ENCODE results near the gene PLCD3. TPM values are rescaled to one million over a fixed set of nuclear protein-coding genes. Genes with fewer than 3 reads are reported as not detected.
A peak's percentile ranks its signal among the peaks of the same experiment; 100 is the strongest.

Gene PLCD3
- total RNA-seq, 1 donor from 2014 or later: 2.4 TPM

DNA sequence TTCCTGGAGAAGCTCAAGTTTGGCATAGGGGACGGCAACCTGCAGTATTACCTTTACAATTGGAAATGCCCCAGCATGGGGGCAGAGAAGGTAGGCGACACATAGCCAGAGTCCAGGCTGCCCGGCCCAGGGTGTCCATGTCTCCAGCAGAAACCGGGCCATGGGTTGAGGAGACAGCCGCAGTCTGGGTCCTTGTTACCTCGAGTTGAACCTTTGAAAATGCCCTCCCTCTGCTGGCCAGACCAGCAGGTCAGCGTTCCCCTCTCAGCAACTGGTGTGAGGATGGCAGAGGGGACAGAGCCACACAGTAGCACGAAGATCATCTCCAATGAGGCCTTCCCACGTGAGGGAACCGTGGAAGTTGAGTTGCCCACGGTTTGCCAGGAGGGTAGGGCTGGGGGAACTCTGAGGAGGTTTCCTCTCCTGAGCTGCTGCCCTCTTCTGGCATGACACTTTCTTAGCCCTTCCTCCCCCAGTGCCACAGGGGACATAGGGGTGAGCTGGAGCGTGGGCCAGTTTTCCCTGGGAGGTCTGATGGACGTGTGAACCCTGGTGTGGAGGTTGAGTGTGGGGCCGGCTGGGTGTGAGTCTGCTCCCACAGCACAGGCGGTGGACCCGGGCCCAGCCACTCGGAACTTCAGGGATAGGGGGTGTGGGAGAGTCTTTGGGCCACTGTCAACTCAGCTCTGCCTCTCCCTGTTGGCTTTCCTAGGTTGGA lies 27.2 kb downstream of the PLCD3 start:
- Mint-ChIP-seq H3K27me3 (ENCODE audit: insufficient read depth) (no peaks in the 10 kb centered on the region), H3K36me3 (ENCODE audit: low read depth) (peaks cover 25% of the 10 kb centered on the region), H3K27ac (no peak overlapping the region), H3K4me3 (no peak overlapping the region), H3K4me1 (ENCODE audit: low read depth) (no peaks in the 10 kb centered on the region), H3K9me3 (no peaks in the 10 kb centered on the region)
- DNase-seq (ENCODE audit: low spot score): no peak
- intact Hi-C loops (cut with micrococcal nuclease): no loop called here

DNA sequence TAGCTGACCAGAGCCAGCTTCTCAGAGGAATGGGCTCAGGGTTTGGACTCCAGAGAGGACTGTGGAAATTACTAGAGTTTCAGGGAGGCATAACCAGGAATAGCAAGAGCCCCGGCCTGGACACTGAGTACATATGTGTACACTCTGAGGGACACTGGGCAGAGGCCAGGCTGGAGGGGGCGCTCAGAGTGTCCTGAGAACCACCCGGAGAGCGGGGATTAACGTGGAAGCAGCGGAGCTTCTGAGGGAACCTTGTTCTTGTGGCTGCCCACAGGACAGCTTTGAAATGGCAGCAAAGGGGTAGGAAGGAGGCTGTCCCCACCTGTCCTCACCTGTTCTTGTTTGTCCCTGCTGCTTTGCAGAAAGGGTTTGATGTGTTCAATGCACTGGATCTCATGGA lies 27.8 kb downstream of the PLCD3 start:
- H3K27ac Mint-ChIP-seq: no peak overlapping the region
- intact Hi-C loops (cut with micrococcal nuclease): no loop called here
- H3K9me3 Mint-ChIP-seq: no peaks in the 10 kb centered on the region
- H3K4me1 Mint-ChIP-seq (ENCODE audit: low read depth): no peaks in the 10 kb centered on the region
- no peak overlapping the region for H3K4me3 Mint-ChIP-seq
- H3K36me3 Mint-ChIP-seq (ENCODE audit: low read depth): peaks cover 25% of the 10 kb centered on the region
- H3K27me3 Mint-ChIP-seq (ENCODE audit: insufficient read depth): no peaks in the 10 kb centered on the region
- no peak for DNase-seq (ENCODE audit: low spot score)

DNA sequence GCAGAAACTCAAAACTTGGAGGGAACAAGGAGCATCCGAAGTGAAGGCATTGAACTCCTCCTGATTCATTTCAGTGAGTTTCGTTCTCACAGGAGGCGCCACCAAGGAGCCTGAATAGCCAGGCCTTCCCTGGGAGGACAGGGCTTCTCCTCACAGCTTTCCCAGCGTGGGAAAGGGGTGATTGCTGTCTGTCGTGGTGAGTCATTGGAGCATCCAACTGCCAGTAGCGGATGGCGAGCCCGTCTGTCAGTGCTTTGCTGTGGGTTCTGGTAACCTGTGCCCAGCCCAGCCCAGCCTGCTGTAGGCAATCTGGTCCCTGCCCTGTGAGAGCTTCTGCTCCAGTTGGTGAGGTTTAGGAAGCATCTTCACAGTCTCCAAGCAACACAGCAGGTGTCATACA lies 28.3 kb downstream of the PLCD3 start:
- Mint-ChIP-seq H3K4me3 (no peak overlapping the region), H3K9me3 (no peaks in the 10 kb centered on the region), H3K27me3 (ENCODE audit: insufficient read depth) (no peaks in the 10 kb centered on the region), H3K4me1 (ENCODE audit: low read depth) (no peaks in the 10 kb centered on the region), H3K36me3 (ENCODE audit: low read depth) (peaks cover 28% of the 10 kb centered on the region), H3K27ac (no peak overlapping the region)
- intact Hi-C loops (cut with micrococcal nuclease): no loop called here
- DNase-seq (ENCODE audit: low spot score): no peak

DNA sequence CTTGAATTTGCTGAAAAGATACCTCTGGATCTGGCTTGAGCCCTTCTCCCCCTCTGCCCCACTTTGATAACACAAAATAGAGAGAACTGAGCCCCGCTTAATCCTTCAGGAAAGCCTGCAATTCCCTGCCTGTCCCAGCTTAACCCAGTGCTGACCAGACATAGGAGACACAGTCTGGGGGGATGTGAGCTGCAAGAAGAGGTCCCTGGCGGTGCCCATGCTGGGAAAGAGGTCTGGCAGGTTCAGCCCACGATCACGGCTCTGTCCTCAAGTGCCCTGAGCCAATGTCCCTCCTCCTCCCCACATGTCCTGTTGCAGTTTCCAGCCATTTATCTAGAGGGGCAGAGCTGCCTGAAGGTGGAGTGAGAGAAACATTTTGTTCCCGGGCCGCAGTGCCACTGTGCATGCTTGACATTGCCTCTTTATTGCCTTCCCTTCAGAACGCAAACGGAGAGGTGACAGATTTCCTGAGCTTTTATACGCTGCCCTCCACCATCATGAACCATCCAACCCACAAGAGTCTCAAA lies 29.0 kb downstream of the PLCD3 start:
- intact Hi-C loops (cut with micrococcal nuclease): no loop called here
- DNase-seq (ENCODE audit: low spot score): no peak
- Mint-ChIP-seq H3K9me3 (no peaks in the 10 kb centered on the region), H3K4me1 (ENCODE audit: low read depth) (no peaks in the 10 kb centered on the region), H3K36me3 (ENCODE audit: low read depth) (peaks cover 31% of the 10 kb centered on the region), H3K27ac (no peak overlapping the region), H3K4me3 (no peak overlapping the region), H3K27me3 (ENCODE audit: insufficient read depth) (no peaks in the 10 kb centered on the region)

DNA sequence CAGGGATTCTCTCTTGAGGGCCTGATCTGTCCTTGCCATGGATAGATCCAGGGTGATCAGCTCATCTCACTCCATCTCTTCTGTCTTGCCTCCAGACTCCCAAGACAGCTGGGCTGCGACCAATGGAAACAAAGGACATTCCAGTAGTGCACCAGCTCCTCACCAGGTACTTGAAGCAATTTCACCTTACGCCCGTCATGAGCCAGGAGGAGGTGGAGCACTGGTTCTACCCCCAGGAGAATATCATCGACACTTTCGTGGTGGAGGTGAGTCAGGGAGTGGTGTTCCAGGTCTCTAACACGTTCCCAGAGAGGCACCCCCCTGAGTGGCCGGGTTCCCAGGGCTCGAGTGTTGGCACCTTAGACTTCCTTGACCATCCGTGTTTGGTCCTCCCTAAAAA lies 29.5 kb downstream of the PLCD3 start:
- no peaks in the 10 kb centered on the region for H3K9me3 Mint-ChIP-seq
- no peaks in the 10 kb centered on the region for H3K27me3 Mint-ChIP-seq (ENCODE audit: insufficient read depth)
- no peak overlapping the region for H3K27ac Mint-ChIP-seq
- peaks cover 32% of the 10 kb centered on the region for H3K36me3 Mint-ChIP-seq (ENCODE audit: low read depth)
- DNase-seq (ENCODE audit: low spot score): no peak
- H3K4me1 Mint-ChIP-seq (ENCODE audit: low read depth): no peaks in the 10 kb centered on the region
- H3K4me3 Mint-ChIP-seq: no peak overlapping the region
- intact Hi-C loops (cut with micrococcal nuclease): no loop called here

DNA sequence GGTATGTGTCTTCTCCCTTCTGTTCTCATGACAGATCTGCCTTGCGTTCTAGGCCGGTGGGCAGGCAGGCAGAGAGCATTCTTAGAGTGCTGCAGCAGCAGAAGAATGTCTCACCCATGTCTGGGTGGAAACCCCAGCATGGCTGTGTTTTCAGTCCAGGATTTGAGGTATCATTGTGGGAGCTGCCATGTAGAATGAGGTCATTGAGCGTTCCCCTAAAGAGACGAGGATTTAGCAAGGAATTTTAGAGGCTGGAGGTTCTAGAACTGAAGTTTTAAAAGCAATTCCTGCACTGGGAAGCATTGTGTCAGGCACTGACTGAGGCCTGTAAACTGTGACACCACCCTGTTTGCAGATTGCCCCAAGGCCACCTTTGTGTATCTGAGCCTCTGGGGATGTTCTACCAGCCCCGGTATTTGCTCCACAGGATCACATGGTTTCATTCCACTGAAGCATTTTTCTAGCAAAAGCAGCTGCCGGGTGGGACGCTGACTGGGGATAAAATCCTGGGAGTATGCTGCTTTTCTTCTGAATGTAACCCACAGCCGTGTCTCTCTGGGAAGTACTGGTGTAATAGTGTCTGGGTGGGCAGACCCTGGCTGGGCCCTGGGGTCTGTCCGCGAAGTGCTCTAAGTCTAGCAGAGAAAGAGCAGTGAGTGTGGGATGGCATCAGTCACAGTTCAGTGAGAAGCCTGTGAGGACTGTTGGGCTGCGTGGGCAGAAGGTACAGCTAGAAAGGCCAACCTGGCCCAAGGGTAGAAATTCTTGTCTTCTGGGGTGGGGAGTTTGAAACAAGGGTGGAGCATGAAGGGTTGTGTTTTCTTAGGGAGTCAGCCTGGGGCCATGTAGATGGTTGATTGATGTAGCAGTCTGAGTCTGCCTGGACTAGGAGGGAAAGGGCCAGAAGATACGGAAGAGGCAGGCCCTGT lies 30.2 kb downstream of the PLCD3 start:
- Mint-ChIP-seq H3K36me3 (ENCODE audit: low read depth) (peaks cover 33% of the 10 kb centered on the region), H3K4me3 (no peak overlapping the region), H3K4me1 (ENCODE audit: low read depth) (no peaks in the 10 kb centered on the region), H3K9me3 (no peaks in the 10 kb centered on the region), H3K27ac (no peak overlapping the region), H3K27me3 (ENCODE audit: insufficient read depth) (no peaks in the 10 kb centered on the region)
- intact Hi-C loops (cut with micrococcal nuclease): no loop called here
- no peak for DNase-seq (ENCODE audit: low spot score)

DNA sequence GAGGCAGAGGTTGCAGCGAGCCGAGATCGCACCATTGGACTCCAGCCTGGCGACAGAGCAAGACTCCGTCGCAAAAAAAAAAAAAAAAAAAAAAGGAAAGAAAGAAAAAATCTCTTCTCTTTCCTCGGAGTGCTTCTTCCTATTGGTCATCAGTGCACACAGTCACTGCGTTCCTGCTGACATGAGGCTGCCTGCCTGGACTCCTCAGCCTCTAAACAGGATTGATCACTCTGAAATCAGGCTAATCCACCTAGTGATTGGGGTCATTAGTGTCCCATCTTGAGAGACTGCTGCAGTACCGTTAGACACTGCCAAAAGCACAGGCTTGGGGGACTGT lies 30.8 kb downstream of the PLCD3 start:
- intact Hi-C loops (cut with micrococcal nuclease): no loop called here
- Mint-ChIP-seq H3K4me3 (no peak overlapping the region), H3K27me3 (ENCODE audit: insufficient read depth) (no peaks in the 10 kb centered on the region), H3K9me3 (no peaks in the 10 kb centered on the region), H3K27ac (no peak overlapping the region), H3K4me1 (ENCODE audit: low read depth) (no peaks in the 10 kb centered on the region), H3K36me3 (ENCODE audit: low read depth) (peaks cover 35% of the 10 kb centered on the region)
- DNase-seq (ENCODE audit: low spot score): no peak

DNA sequence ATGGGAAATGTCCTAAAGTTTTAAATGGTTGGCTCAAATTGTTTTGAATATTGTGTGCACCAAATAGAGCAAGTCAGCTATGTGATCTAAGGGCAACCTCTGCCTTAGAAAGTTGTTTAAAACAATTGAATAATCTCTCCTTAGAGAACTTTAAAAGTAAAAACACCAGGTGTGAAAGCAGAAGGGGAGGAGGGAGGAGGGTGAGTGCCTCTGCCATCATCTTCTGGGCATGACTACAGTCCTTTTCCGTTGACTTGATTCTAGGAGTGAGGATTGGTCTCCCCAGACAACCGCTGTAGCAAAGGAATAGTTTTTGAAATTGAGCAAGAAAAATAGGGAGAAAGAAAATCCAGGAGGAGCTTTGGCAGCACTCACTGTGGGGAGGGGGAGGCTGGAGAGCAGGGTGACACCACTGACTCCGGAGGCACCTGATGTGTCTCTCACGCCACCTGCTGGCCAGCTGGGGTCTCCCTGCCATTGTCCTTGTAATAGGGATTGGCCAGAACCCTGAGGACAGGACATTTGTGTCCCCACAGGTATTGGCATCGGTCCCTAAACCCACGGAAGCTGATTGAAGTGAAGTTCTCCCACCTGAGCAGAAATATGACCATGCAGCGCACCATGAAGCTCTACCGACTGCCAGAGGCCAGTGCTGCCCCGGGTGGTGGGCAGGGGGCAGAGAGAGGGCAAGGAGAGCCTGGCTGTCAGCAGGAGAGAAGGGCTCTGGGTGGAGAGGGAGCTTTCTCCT lies 33.3 kb downstream of the PLCD3 start:
- peak; percentile 58 for DNase-seq (ENCODE audit: low spot score)
- Mint-ChIP-seq H3K36me3 (ENCODE audit: low read depth) (peaks cover 41% of the 10 kb centered on the region), H3K4me1 (ENCODE audit: low read depth) (no peaks in the 10 kb centered on the region), H3K27me3 (ENCODE audit: insufficient read depth) (no peaks in the 10 kb centered on the region), H3K4me3 (no peak overlapping the region), H3K27ac (no peak overlapping the region), H3K9me3 (no peaks in the 10 kb centered on the region)
- intact Hi-C loops (cut with micrococcal nuclease): loop anchor here (1.0 kb wide), 1 partner anchor 179 kb away; no protein-coding TSS in a partner anchor

DNA sequence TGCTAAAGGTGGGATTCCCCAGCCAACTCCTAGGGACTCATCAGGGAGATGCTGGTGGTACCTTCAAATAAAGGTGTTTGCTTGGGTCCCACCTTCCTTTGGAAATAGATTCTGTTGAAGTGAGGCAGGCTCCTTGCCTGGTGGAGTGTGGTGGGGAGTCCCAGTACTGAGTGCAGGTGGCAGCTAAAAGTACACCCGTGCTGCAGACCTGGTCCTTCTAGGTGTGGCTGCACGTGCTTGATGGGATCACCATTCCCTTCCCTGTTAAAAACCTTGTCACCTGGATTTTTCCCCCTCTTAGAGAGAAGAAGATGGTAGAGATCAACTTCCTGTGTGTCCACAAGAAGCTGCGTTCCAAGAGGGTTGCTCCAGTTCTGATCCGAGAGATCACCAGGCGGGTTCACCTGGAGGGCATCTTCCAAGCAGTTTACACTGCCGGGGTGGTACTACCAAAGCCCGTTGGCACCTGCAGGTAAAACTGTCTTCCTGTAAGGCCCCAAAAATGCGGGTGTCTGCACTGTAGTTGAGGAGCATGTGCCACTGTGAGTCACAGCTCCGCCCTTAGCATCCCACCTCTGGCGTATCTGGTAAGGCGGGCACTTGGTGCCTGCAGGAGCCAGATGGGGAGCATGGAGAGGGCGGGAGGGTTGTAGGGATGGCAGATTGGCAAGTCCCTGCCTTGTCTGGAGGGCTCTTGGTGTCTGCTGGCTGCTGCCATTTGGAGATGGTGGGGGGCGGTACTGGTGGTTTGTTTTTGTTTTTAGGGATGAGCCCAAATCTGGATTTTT lies 34.0 kb downstream of the PLCD3 start:
- H3K36me3 Mint-ChIP-seq (ENCODE audit: low read depth): peaks cover 41% of the 10 kb centered on the region

DNA sequence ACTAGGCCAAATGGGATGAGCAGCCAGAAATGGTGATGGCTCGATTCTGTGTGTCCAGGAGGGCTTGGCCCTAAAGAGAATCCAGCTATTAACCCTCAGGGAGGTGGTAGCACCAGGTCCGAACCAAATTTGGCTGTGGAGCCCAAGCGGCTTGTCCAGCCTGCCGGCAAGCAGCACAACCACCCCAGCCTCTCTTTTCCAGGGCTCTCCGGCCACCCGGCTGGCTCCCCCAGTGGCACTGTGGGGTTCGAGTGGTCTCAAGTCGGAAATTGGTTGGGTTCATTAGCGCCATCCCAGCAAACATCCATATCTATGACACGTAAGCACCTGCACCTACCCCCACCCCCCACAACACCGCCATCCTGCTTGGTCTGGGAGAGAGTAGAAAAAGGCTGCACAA lies 35.4 kb downstream of the PLCD3 start:
- Mint-ChIP-seq H3K4me1 (ENCODE audit: low read depth) (no peaks in the 10 kb centered on the region), H3K27me3 (ENCODE audit: insufficient read depth) (no peaks in the 10 kb centered on the region), H3K4me3 (no peak overlapping the region), H3K36me3 (ENCODE audit: low read depth) (peaks cover 41% of the 10 kb centered on the region), H3K27ac (no peak overlapping the region), H3K9me3 (no peaks in the 10 kb centered on the region)
- intact Hi-C loops (cut with micrococcal nuclease): loop anchor here (2.0 kb wide), 2 partner anchors 36 to 74 kb away; partner anchors contain the start of gene PLCD3
- DNase-seq (ENCODE audit: low spot score): no peak

More for the DNA sequence above, 34.0 kb downstream of the PLCD3 start:
- no peak for DNase-seq (ENCODE audit: low spot score)
- Mint-ChIP-seq H3K27ac (no peak overlapping the region), H3K4me3 (no peak overlapping the region), H3K4me1 (ENCODE audit: low read depth) (no peaks in the 10 kb centered on the region), H3K27me3 (ENCODE audit: insufficient read depth) (no peaks in the 10 kb centered on the region), H3K9me3 (no peaks in the 10 kb centered on the region)
- intact Hi-C loops (cut with micrococcal nuclease): no loop called here

DNA sequence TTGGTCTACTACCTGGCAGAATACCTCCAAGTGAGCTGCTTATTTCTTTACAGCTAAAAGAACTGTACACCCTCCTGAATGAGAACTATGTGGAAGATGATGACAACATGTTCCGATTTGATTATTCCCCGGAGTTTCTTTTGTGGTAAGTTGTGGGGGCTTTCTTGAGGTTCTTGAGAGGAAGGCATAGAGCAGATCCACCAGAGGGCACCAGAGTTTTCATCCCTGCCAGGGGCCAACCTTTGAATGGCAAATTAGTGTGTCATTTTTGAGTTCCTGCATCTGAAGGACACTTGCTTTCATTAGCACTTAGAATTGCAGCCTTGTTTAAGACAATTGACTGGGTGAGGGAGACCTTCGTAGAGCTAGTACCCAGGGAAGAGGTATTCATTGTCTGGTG lies 36.2 kb downstream of the PLCD3 start:
- no peak overlapping the region for H3K27ac Mint-ChIP-seq
- intact Hi-C loops (cut with micrococcal nuclease): loop anchor here (2.0 kb wide), 2 partner anchors 37 to 73 kb away; partner anchors contain the start of gene PLCD3

DNA sequence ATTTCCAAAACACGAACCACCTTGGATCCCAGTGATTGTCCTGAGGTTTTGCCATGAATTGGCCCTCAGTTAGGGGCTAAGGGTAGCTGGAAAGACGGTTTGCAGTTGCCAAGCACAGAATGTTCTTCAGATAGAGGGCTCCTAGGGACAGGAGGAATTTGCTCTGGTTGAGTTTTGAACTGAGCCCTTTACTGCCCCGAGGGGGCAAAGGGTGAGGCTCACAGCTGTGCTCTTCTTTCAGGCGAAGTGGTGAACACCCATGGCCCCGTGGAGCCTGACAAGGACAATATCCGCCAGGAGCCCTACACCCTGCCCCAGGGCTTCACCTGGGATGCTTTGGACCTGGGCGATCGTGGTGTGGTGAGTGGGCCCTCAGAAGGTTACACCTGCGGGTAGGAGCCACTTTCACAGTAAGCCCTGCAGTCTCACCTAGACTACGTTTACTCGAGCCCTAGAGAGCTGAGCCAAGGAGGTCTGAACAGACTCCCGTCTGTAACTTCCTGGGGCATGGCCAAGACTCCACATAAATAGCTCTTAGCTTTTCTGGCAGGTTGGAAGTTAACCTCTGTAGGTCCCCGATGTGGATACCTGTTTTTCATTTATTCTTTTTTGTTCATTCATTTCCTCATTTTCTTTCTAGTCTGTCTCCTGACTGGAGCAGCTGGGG lies 38.7 kb downstream of the PLCD3 start:
- H3K9me3 Mint-ChIP-seq: no peaks in the 10 kb centered on the region
- H3K36me3 Mint-ChIP-seq (ENCODE audit: low read depth): peaks cover 47% of the 10 kb centered on the region
- no peaks in the 10 kb centered on the region for H3K27me3 Mint-ChIP-seq (ENCODE audit: insufficient read depth)
- DNase-seq (ENCODE audit: low spot score): no peak
- H3K27ac Mint-ChIP-seq: no peak overlapping the region
- intact Hi-C loops (cut with micrococcal nuclease): no loop called here
- no peak overlapping the region for H3K4me3 Mint-ChIP-seq
- no peaks in the 10 kb centered on the region for H3K4me1 Mint-ChIP-seq (ENCODE audit: low read depth)

More for the DNA sequence above, 36.2 kb downstream of the PLCD3 start:
- H3K9me3 Mint-ChIP-seq: no peaks in the 10 kb centered on the region
- H3K4me1 Mint-ChIP-seq (ENCODE audit: low read depth): no peaks in the 10 kb centered on the region
- no peak overlapping the region for H3K4me3 Mint-ChIP-seq
- no peak for DNase-seq (ENCODE audit: low spot score)
- no peaks in the 10 kb centered on the region for H3K27me3 Mint-ChIP-seq (ENCODE audit: insufficient read depth)
- peaks cover 45% of the 10 kb centered on the region for H3K36me3 Mint-ChIP-seq (ENCODE audit: low read depth)

Data from activated T-helper 1 cell treated with anti-CD3 and anti-CD28 coated beads, Interleukin-12 subunit alpha, Interleukin-12 subunit beta, Interleukin-2, Interleukin-4 antibody, amounts not matched to agents 30 ng/mL and 10 ng/mL and 1 ng/mL, durations not matched to agents 14 hours and 24 hours and 36 hours (primary cell).